ENCODE data around the gene ZNF470. TPM values are rescaled to one million over a fixed set of nuclear protein-coding genes. Genes with fewer than 3 reads are reported as not detected.

Gene ZNF470
- total and polyA plus RNA-seq, 2 donors from 2014 or later: 5.1 to 6.6 TPM

DNA sequence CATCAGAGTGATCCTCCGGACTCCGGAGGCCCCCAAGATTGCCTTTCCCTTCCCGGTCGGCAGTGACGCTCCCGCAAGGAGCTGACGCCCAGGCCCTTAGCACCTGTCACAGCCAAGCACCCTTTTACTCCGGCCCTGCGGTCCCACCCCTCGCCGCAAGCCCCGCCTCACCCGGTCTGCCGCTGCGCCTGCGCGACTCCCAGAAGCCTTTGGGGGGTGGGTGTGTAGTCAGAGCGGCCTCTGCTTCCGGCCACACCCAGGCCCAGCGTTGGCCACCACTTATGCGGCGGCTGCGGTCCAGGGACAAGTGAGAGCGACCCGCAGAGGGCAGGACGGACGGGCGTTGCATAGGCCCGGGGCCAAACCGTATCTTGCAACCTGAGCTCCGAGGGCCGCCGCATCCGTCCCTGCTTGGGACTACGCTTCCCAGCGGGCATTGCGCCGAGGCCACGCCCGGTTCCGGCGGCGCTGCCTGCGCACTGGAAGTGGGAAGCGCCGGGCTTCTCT lies 29.0 kb upstream of the ZNF470 start:
- H3K9me3 ChIP-seq (ENCODE audit: control insufficient read depth in 2 of 3, insufficient read depth in 1 of 3, low read length in 3 of 3): peaks cover 4 to 43% (median 6%) of the 10 kb centered on the region in 3 donors
- FAIRE-seq (no peak), DNase-seq (peak; percentile 94 to 98 (median 96))
- TF ChIP-seq, protein P1, sequence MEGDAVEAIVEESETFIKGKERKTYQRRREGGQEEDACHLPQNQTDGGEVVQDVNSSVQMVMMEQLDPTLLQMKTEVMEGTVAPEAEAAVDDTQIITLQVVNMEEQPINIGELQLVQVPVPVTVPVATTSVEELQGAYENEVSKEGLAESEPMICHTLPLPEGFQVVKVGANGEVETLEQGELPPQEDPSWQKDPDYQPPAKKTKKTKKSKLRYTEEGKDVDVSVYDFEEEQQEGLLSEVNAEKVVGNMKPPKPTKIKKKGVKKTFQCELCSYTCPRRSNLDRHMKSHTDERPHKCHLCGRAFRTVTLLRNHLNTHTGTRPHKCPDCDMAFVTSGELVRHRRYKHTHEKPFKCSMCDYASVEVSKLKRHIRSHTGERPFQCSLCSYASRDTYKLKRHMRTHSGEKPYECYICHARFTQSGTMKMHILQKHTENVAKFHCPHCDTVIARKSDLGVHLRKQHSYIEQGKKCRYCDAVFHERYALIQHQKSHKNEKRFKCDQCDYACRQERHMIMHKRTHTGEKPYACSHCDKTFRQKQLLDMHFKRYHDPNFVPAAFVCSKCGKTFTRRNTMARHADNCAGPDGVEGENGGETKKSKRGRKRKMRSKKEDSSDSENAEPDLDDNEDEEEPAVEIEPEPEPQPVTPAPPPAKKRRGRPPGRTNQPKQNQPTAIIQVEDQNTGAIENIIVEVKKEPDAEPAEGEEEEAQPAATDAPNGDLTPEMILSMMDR (IDR thresholded peaks at IDR 0.05; ENCODE audit: borderline replicate concordance, extremely low read depth, insufficient read depth): no peak
- H3K4me3 ChIP-seq (ENCODE audit: low read length in 3 of 3): peak overlapping the region; percentile 67 to 84 (median 73)
- H3K36me3 ChIP-seq (ENCODE audit: control insufficient read depth in 2 of 3, insufficient read depth in 3 of 3, low read length in 3 of 3): peaks cover 3 to 11% (median 7%) of the 10 kb centered on the region in 3 donors
- peak overlapping the region; percentile 54 to 66 (median 64) for H3K9ac ChIP-seq (ENCODE audit: low read length in 3 of 3)
- intact Hi-C loops (cut with DNase I): no loop called here
- H3K27ac ChIP-seq (ENCODE audit: low read depth in 2 of 2, low read length in 2 of 2): peak overlapping the region; percentile 92 to 95
- no peaks in the 10 kb centered on the region for H3K27me3 ChIP-seq (ENCODE audit: control insufficient read depth, insufficient read depth, low read length)
- peaks cover 0 to 10% (median 7%) of the 10 kb centered on the region in 3 donors for H3K4me1 ChIP-seq (ENCODE audit: control insufficient read depth in 2 of 3, insufficient read depth in 2 of 3, low read depth in 1 of 3, low read length in 3 of 3)

DNA sequence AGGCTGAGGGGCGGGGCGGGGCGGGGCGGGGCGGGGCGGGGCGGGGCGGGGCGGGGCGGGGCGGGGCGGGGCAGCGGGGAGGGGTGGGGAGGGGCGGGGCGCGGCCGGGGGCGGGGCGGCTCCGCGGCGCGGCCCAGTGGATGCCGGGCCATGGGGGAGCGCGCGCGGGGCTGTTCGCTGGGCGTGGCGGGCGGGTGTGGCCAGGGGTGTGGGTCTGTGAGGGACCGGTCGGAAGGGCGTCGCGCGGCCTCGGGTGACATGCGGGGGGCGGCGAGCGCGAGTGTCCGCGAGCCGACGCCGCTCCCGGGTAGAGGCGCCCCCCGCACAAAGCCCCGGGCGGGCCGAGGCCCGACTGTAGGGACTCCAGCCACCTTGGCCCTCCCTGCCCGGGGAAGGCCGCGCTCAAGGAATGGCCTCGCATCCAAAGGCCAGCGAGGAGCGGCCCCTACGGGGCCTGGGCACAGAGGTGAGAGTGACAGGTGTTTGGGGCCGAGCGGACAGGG lies 28.5 kb upstream of the ZNF470 start, which contains the start of gene ZFP28:
TSS of gene ZFP28 (plus strand) at position 188 of the 503 bp plus-strand sequence. CDS start at position 259, 71 bp downstream.
- no peaks in the 10 kb centered on the region for H3K27me3 ChIP-seq (ENCODE audit: control insufficient read depth, insufficient read depth, low read length)
- DNase-seq: peak in 3 of 5 donors; percentile 69 to 95 (median 89)
- H3K27ac ChIP-seq (ENCODE audit: low read depth in 2 of 2, low read length in 2 of 2): peak within 1 kb of the TSS; percentile 92 to 95
- intact Hi-C loops (cut with DNase I): no loop called here
- FAIRE-seq: no peak
- peak within 1 kb of the TSS; percentile 64 to 68 (median 66) for H3K9ac ChIP-seq (ENCODE audit: low read length in 3 of 3)
- TF ChIP-seq, protein P1 (IDR thresholded peaks at IDR 0.05; ENCODE audit: borderline replicate concordance, extremely low read depth, insufficient read depth): no peak
- peaks cover 3 to 11% (median 7%) of the 10 kb centered on the region in 3 donors for H3K36me3 ChIP-seq (ENCODE audit: control insufficient read depth in 2 of 3, insufficient read depth in 3 of 3, low read length in 3 of 3)
- H3K9me3 ChIP-seq (ENCODE audit: control insufficient read depth in 2 of 3, insufficient read depth in 1 of 3, low read length in 3 of 3): peaks cover 3 to 42% (median 4%) of the 10 kb centered on the region in 3 donors
- peaks cover 0 to 10% (median 7%) of the 10 kb centered on the region in 3 donors for H3K4me1 ChIP-seq (ENCODE audit: control insufficient read depth in 2 of 3, insufficient read depth in 2 of 3, low read depth in 1 of 3, low read length in 3 of 3)
- H3K4me3 ChIP-seq (ENCODE audit: low read length in 3 of 3): peak within 1 kb of the TSS; percentile 75 to 85 (median 84)

DNA sequence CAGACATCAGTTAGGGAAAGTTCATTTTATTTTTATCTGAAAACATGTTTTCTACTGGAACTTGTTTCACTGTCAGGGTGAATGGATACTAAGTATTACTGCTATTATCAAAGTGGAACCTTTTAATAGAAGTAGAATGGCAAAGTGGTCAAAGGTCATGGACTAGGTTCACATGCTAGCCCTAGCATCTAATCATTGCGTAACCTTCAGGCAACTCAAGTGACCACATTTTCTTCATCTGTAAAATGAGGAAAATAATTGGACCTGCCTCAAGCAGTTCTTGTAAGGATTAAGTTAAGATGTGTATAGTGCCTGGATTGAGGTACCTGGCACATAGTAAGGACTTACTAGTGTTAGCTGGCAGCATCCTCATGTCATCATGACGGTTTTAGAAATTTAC lies 23.5 kb upstream of the ZNF470 start:
- DNase-seq (no peak), FAIRE-seq (no peak)
- no peaks in the 10 kb centered on the region for H3K27me3 ChIP-seq (ENCODE audit: control insufficient read depth, insufficient read depth, low read length)
- no peak overlapping the region for H3K27ac ChIP-seq (ENCODE audit: low read depth in 2 of 2, low read length in 2 of 2)
- TF ChIP-seq, protein P1 (IDR thresholded peaks at IDR 0.05; ENCODE audit: borderline replicate concordance, extremely low read depth, insufficient read depth): no peak
- intact Hi-C loops (cut with DNase I): no loop called here
- no peak overlapping the region for H3K9ac ChIP-seq (ENCODE audit: low read length in 3 of 3)
- H3K4me1 ChIP-seq (ENCODE audit: control insufficient read depth in 2 of 3, insufficient read depth in 2 of 3, low read depth in 1 of 3, low read length in 3 of 3): peaks cover 0 to 7% (median 6%) of the 10 kb centered on the region in 3 donors
- peaks cover 0 to 55% (median 5%) of the 10 kb centered on the region in 3 donors for H3K9me3 ChIP-seq (ENCODE audit: control insufficient read depth in 2 of 3, insufficient read depth in 1 of 3, low read length in 3 of 3)
- H3K4me3 ChIP-seq (ENCODE audit: low read length in 3 of 3): no peak overlapping the region
- H3K36me3 ChIP-seq (ENCODE audit: control insufficient read depth in 2 of 3, insufficient read depth in 3 of 3, low read length in 3 of 3): peaks cover 11 to 26% (median 16%) of the 10 kb centered on the region in 3 donors

Data from kidney (tissue), 14 donors.